ENCODE results near the gene TTC9. TPM values are rescaled to one million over a fixed set of nuclear protein-coding genes. Genes with fewer than 3 reads are reported as not detected.

The TTC9 gene
- total RNA-seq, 5 donors from 2014 or later (not counting 1 experiment from before 2014, with no cell fraction given): 14.4 to 23.4 (median 17.8) TPM

DNA sequence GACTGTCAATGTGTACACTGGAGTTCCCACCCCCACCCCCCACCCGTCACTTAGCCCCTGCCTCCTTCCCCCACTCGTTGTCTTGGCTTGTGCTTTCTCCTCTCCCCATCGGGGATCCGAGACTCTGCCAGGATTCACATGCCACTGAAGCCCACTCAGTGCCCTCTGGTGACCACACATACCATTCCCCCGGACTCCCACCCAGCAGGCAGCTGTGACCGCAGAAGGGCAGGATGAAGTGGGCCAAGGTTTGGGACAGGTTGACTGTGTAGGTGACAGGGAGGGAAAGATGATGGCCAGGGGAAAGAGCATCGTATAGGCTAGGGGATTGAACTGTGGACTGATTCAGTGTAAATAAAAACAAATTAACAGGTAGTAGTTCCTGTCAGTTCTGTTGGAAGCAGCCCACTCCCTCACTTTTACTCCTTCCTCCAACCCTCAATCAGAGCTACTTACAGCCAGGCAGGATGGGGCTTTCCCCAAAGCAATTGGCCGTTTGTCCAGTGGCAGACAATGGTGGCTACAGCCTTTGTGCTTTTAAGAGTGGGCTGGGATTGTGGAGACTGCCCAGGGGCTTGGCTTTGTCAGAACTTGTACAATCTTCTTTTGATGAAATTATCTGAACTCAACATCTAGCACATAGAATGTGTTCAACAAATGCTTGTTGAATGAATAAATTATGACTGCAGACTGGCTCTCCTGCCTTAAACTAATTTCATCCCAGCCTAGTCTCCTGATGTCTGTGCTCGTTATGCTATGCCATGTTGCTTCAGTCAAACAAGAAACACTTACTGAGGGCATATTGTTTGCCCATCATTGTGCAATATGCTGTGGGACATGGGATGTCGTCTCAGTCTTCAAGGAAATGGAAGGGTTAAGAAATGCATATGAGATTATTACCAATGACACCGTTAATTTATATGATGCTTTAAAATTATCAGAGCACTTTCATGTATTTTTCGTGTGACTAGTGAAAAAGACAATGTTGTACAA is 30.2 kb downstream of the TTC9 start:
- DNase-seq (no peak), ATAC-seq (replicated peaks in 1 of 4) (no peak)
- no peaks in the 10 kb centered on the region for H3K4me1 ChIP-seq (ENCODE audit: control insufficient read depth in 1 of 2, extremely low read depth in 1 of 2, insufficient read depth in 2 of 2, low read length in 2 of 2)
- peaks cover 9 to 47% of the 10 kb centered on the region in 2 donors for H3K36me3 ChIP-seq (ENCODE audit: control insufficient read depth in 2 of 2, extremely low read depth in 1 of 2, insufficient read depth in 1 of 2, low read length in 1 of 2)
- no peaks in the 10 kb centered on the region for H3K9me3 Mint-ChIP-seq
- H3K27me3 Mint-ChIP-seq: no peaks in the 10 kb centered on the region
- 90% methylated on average over 2 of the region's 12 CpGs for WGBS (ENCODE audit: insufficient coverage)
- H3K4me3 Mint-ChIP-seq: no peak overlapping the region
- peaks cover 4 to 17% (median 11%) of the 10 kb centered on the region in 3 donors for H3K4me1 Mint-ChIP-seq
- no peaks in the 10 kb centered on the region for H3K9me3 ChIP-seq
- ChIA-PET CTCF (interaction anchor here in 1 of 2 donors (0.5 kb wide), 1 partner anchor 1068 kb away, joined by 3 read pairs; no protein-coding TSS in a partner anchor), POLR2A (no interaction called here)
- no peaks in the 10 kb centered on the region for H3K27me3 ChIP-seq (replicated peaks in 1 of 2; ENCODE audit: control insufficient read depth in 2 of 2, extremely low read depth in 1 of 2, insufficient read depth in 2 of 2, low read length in 1 of 2)
- no peak overlapping the region for H3K27ac ChIP-seq (ENCODE audit: low read length)
- H3K36me3 Mint-ChIP-seq: peaks cover 40% of the 10 kb centered on the region
- H3K4me3 ChIP-seq (ENCODE audit: control insufficient read depth in 1 of 2, extremely low read depth in 1 of 2, low read length in 1 of 2): no peak overlapping the region
- H3K27ac Mint-ChIP-seq: peak overlapping the region in 1 of 2 donors; percentile 22

DNA sequence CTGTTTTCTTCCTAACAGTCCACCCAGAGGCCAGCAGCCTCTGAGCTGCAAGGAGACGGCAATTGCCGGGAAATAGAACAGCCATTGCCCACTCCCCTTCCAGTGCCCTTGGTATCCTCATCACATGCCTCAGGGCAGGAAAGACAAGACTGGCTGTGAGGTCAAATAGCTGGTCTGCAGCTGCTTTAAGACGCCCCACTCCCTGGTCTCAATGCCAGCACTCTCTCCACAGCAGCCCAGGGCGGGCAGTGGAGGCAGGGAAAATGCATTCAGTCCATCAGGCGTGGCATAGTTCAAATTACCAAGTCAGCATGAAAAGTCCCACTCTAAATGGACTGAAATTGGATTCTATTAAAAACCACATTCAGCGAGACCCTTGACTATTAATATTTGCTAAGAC is 35.6 kb downstream of the TTC9 start:
- Histone ChIP-seq H3K36me3 (ENCODE audit: control insufficient read depth in 2 of 2, extremely low read depth in 1 of 2, insufficient read depth in 1 of 2, low read length in 1 of 2) (peaks cover 4 to 7% of the 10 kb centered on the region in 2 donors), H3K4me1 (ENCODE audit: control insufficient read depth in 1 of 2, extremely low read depth in 1 of 2, insufficient read depth in 2 of 2, low read length in 2 of 2) (no peaks in the 10 kb centered on the region), H3K9me3 (no peaks in the 10 kb centered on the region), H3K4me3 (ENCODE audit: control insufficient read depth in 1 of 2, extremely low read depth in 1 of 2, low read length in 1 of 2) (no peak overlapping the region), H3K27me3 (replicated peaks in 1 of 2; ENCODE audit: control insufficient read depth in 2 of 2, extremely low read depth in 1 of 2, insufficient read depth in 2 of 2, low read length in 1 of 2) (no peaks in the 10 kb centered on the region), H3K27ac (ENCODE audit: low read length) (no peak overlapping the region)
- Mint-ChIP-seq H3K4me3 (no peak overlapping the region), H3K27ac (no peak overlapping the region), H3K36me3 (peaks cover 20% of the 10 kb centered on the region), H3K9me3 (no peaks in the 10 kb centered on the region), H3K27me3 (no peaks in the 10 kb centered on the region), H3K4me1 (peaks cover 0 to 6% (median 0%) of the 10 kb centered on the region in 3 donors)
- 100% methylated on average over 3 of the region's 6 CpGs for WGBS (ENCODE audit: insufficient coverage)
- DNase-seq: no peak
- ChIA-PET POLR2A (no interaction called here), CTCF (no interaction called here)
- ATAC-seq (replicated peaks in 1 of 4): no peak

DNA sequence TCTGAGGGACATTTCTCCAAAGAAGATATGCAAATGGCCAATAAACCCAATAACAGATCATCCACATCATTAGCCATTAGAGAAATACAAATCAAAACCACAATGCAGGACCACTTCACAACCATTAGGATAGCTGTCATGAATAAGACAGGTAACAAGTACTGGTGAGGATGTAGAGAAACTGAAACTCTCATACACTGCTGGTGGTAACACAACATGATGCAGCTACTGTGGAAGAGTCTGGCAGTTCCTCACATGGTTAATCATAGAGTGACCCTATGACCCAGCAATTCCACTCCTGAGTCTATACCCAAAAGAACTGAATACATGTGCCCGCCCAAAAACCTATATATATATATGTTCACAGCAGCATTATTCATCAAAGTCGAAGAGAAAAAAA is 39.0 kb downstream of the TTC9 start:
- peaks cover 0 to 4% (median 0%) of the 10 kb centered on the region in 3 donors for H3K4me1 Mint-ChIP-seq
- no peak overlapping the region for H3K4me3 ChIP-seq (ENCODE audit: control insufficient read depth in 1 of 2, extremely low read depth in 1 of 2, low read length in 1 of 2)
- DNase-seq (no peak), ATAC-seq (replicated peaks in 1 of 4) (no peak)
- ChIA-PET POLR2A (no interaction called here), CTCF (no interaction called here)
- no peaks in the 10 kb centered on the region for H3K4me1 ChIP-seq (ENCODE audit: control insufficient read depth in 1 of 2, extremely low read depth in 1 of 2, insufficient read depth in 2 of 2, low read length in 2 of 2)
- WGBS (ENCODE audit: insufficient coverage): no CpG with 5 or more reads among the region's 2 CpGs
- H3K27ac Mint-ChIP-seq: no peak overlapping the region
- H3K27me3 Mint-ChIP-seq: no peaks in the 10 kb centered on the region
- peaks cover 0 to under 1% of the 10 kb centered on the region in 2 donors for H3K36me3 ChIP-seq (ENCODE audit: control insufficient read depth in 2 of 2, extremely low read depth in 1 of 2, insufficient read depth in 1 of 2, low read length in 1 of 2)
- no peak overlapping the region for H3K4me3 Mint-ChIP-seq
- H3K36me3 Mint-ChIP-seq: peaks cover 7% of the 10 kb centered on the region
- H3K27ac ChIP-seq (ENCODE audit: low read length): no peak overlapping the region
- no peaks in the 10 kb centered on the region for H3K9me3 ChIP-seq
- H3K27me3 ChIP-seq (replicated peaks in 1 of 2; ENCODE audit: control insufficient read depth in 2 of 2, extremely low read depth in 1 of 2, insufficient read depth in 2 of 2, low read length in 1 of 2): no peaks in the 10 kb centered on the region
- no peaks in the 10 kb centered on the region for H3K9me3 Mint-ChIP-seq

DNA sequence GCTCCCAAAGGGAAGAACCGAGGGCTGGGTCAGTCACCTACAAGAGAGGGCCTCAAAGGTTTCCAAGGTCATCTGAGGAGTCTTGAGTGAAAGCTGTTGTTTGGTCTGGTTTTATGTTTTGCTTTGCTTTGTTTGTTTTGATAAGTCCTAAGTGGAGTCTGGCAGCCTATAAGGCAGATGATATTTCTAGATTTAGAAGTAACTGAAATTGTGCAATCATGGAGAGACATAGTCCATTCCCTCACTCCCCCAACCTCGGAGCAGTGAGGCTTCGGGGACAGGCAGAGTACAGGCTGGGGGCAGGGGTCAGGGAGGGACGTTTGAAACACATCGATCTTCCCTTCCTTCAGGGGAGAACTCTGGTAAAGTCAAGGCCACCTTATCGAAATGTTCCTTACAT is 42.3 kb downstream of the TTC9 start:
- POLR2A ChIA-PET: no interaction called here
- H3K4me1 ChIP-seq (ENCODE audit: control insufficient read depth in 1 of 2, extremely low read depth in 1 of 2, insufficient read depth in 2 of 2, low read length in 2 of 2): no peaks in the 10 kb centered on the region
- no peak overlapping the region for H3K27ac ChIP-seq (ENCODE audit: low read length)
- no peaks in the 10 kb centered on the region for H3K9me3 ChIP-seq
- 88% methylated on average over 1 of the region's 6 CpGs for WGBS (ENCODE audit: insufficient coverage)
- no peak overlapping the region for H3K27ac Mint-ChIP-seq
- H3K36me3 Mint-ChIP-seq: peaks cover 3% of the 10 kb centered on the region
- no peaks in the 10 kb centered on the region for H3K9me3 Mint-ChIP-seq
- no peak for DNase-seq
- H3K4me3 Mint-ChIP-seq: no peak overlapping the region
- H3K27me3 Mint-ChIP-seq: no peaks in the 10 kb centered on the region
- no peak overlapping the region for H3K4me3 ChIP-seq (ENCODE audit: control insufficient read depth in 1 of 2, extremely low read depth in 1 of 2, low read length in 1 of 2)
- CTCF ChIA-PET: no interaction called here
- H3K27me3 ChIP-seq (replicated peaks in 1 of 2; ENCODE audit: control insufficient read depth in 2 of 2, extremely low read depth in 1 of 2, insufficient read depth in 2 of 2, low read length in 1 of 2): no peaks in the 10 kb centered on the region
- no peak for ATAC-seq (replicated peaks in 1 of 4)
- H3K4me1 Mint-ChIP-seq: no peaks in the 10 kb centered on the region
- no peaks in the 10 kb centered on the region for H3K36me3 ChIP-seq (ENCODE audit: control insufficient read depth in 2 of 2, extremely low read depth in 1 of 2, insufficient read depth in 1 of 2, low read length in 1 of 2)

DNA sequence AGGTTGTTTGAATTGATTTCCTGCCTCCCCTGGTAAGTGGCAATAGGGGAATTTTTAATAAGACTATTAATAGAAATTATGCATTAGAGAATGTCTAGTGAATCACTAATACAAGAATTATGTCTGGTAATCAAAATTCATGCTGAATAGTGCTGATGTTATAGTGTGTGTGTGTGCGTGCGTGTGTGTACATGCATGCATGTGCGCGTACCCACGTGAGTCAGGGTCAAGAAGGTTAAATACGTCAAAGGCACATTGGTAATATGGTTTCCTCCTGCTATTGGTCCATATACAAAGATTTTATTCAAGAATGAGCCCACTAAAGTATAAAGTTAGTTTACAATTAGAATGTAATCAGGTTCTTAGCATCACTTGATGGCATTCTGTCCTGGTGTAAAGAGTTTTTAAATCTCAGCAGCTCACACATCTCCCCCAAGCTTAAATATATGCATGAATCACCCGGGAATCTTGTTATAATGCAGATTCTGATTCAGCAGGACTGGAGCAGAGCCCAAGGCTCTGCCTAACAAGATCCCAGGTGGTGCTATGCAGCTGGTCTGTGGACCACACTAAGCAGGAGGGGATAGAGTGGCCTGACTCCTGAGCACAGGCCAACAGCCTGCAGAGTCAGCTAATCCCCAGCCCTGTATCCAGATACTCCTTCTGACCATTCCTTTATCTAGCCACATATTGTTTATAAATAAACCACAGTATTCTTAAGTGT is 43.9 kb downstream of the TTC9 start:
- no peak overlapping the region for H3K4me3 Mint-ChIP-seq
- no peak overlapping the region for H3K27ac Mint-ChIP-seq
- no peaks in the 10 kb centered on the region for H3K4me1 Mint-ChIP-seq
- CTCF ChIA-PET: no interaction called here
- Histone ChIP-seq H3K27me3 (replicated peaks in 1 of 2; ENCODE audit: control insufficient read depth in 2 of 2, extremely low read depth in 1 of 2, insufficient read depth in 2 of 2, low read length in 1 of 2) (no peaks in the 10 kb centered on the region), H3K9me3 (no peaks in the 10 kb centered on the region), H3K36me3 (ENCODE audit: control insufficient read depth in 2 of 2, extremely low read depth in 1 of 2, insufficient read depth in 1 of 2, low read length in 1 of 2) (no peaks in the 10 kb centered on the region), H3K27ac (ENCODE audit: low read length) (no peak overlapping the region), H3K4me1 (ENCODE audit: control insufficient read depth in 1 of 2, extremely low read depth in 1 of 2, insufficient read depth in 2 of 2, low read length in 2 of 2) (no peaks in the 10 kb centered on the region), H3K4me3 (ENCODE audit: control insufficient read depth in 1 of 2, extremely low read depth in 1 of 2, low read length in 1 of 2) (no peak overlapping the region)
- POLR2A ChIA-PET: no interaction called here
- H3K36me3 Mint-ChIP-seq: peaks cover 3% of the 10 kb centered on the region
- WGBS (ENCODE audit: insufficient coverage): 92% methylated on average over 5 of the region's 7 CpGs
- DNase-seq (no peak), ATAC-seq (replicated peaks in 1 of 4) (no peak)
- H3K27me3 Mint-ChIP-seq: no peaks in the 10 kb centered on the region
- H3K9me3 Mint-ChIP-seq: no peaks in the 10 kb centered on the region

DNA sequence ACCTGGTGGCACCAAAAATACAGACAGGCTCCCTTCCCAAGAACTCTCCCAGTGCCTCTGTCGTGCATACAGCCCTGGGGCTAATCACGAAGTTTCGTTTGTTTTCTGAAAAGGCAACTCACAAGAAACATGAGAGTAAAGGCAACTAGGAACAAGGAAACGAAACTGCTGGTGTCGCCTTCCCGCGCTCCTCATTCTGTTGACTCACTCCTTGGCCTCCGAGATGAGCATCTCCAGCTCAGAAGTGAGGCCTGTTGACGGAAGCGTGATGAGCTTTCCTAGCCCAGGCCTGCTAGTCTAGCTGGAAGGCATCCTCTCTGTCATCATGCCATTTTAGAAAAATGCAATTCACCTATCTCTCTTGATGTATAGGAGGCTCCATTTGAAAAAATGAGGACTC is 50.5 kb downstream of the TTC9 start:
- ATAC-seq (replicated peaks in 1 of 4) (no peak), DNase-seq (no peak)
- H3K4me1 ChIP-seq (ENCODE audit: control insufficient read depth in 1 of 2, extremely low read depth in 1 of 2, insufficient read depth in 2 of 2, low read length in 2 of 2): no peaks in the 10 kb centered on the region
- H3K27me3 Mint-ChIP-seq: no peaks in the 10 kb centered on the region
- no peaks in the 10 kb centered on the region for H3K27me3 ChIP-seq (replicated peaks in 1 of 2; ENCODE audit: control insufficient read depth in 2 of 2, extremely low read depth in 1 of 2, insufficient read depth in 2 of 2, low read length in 1 of 2)
- ChIA-PET CTCF (interaction anchor here in 1 of 2 donors (1.1 kb wide), 1 partner anchor 11 kb away, joined by 3 read pairs; no protein-coding TSS in a partner anchor), POLR2A (interaction anchor here in 1 of 2 donors (0.7 kb wide), 1 partner anchor 10 kb away, joined by 5 read pairs; no protein-coding TSS in a partner anchor)
- H3K36me3 Mint-ChIP-seq: no peaks in the 10 kb centered on the region
- no peaks in the 10 kb centered on the region for H3K4me1 Mint-ChIP-seq
- WGBS (ENCODE audit: insufficient coverage): 87% methylated on average over 8 of the region's 10 CpGs
- no peak overlapping the region for H3K27ac Mint-ChIP-seq
- no peak overlapping the region for H3K4me3 Mint-ChIP-seq
- H3K9me3 ChIP-seq: no peaks in the 10 kb centered on the region
- no peaks in the 10 kb centered on the region for H3K36me3 ChIP-seq (ENCODE audit: control insufficient read depth in 2 of 2, extremely low read depth in 1 of 2, insufficient read depth in 1 of 2, low read length in 1 of 2)
- no peak overlapping the region for H3K27ac ChIP-seq (ENCODE audit: low read length)
- no peaks in the 10 kb centered on the region for H3K9me3 Mint-ChIP-seq
- no peak overlapping the region for H3K4me3 ChIP-seq (ENCODE audit: control insufficient read depth in 1 of 2, extremely low read depth in 1 of 2, low read length in 1 of 2)
